Activated CD4-positive, alpha-beta T cell treated with anti-CD3 and anti-CD28 coated beads, Interleukin-2, Interleukin-4, amounts not matched to agents 100 ng/mL and 50 ng/mL, durations not matched to agents 16 hours and 8 hours (primary cell): ENCODE measurements around the gene ARIH2.

Experiments used
- DNase-seq: peaks from one replicate; pipeline ENCODE4 v3.0.0-alpha.2; 2020; ENCODE audit warnings: low spot score

ARIH2 gene

GRCh38 chr3:48974076-48974864 is 55.6 kb downstream of the ARIH2 start:
- no peak for DNase-seq

- DNase-seq, result no peak
These were observed 60.8 kb downstream of the ARIH2 start for GRCh38 chr3:48979451-48979850.

GRCh38 chr3:48980295-48980694 is 61.7 kb downstream of the ARIH2 start:
- DNase-seq, result no peak

GRCh38 chr3:48982016-48982415 is 63.4 kb downstream of the ARIH2 start:
- DNase-seq, result no peak

- no peak for DNase-seq
These were observed 64.0 kb downstream of the ARIH2 start for GRCh38 chr3:48982686-48983085.

GRCh38 chr3:48983096-48983495 is 64.5 kb downstream of the ARIH2 start:
- DNase-seq, result no peak

GRCh38 chr3:48984663-48985062 is 66.0 kb downstream of the ARIH2 start:
- DNase-seq, result no peak

GRCh38 chr3:48985831-48986376 is 67.3 kb downstream of the ARIH2 start:
- DNase-seq, result no peak

- DNase-seq, result no peak
These were observed 70.6 kb downstream of the ARIH2 start for GRCh38 chr3:48989126-48989795.

GRCh38 chr3:48989796-48990635 is 71.4 kb downstream of the ARIH2 start, which contains the start of gene P4HTM:
P4HTM (plus strand) TSS chr3:48990241; CDS start chr3:48990257, 16 bp downstream.
- peak; percentile 83 for DNase-seq

GRCh38 chr3:48990636-48991469 is 72.2 kb downstream of the ARIH2 start:
- DNase-seq, result peak; percentile 37

GRCh38 chr3:48991851-48992545 is 73.4 kb downstream of the ARIH2 start:
- DNase-seq, result no peak

- DNase-seq, result no peak
These were observed 75.2 kb downstream of the ARIH2 start for GRCh38 chr3:48993834-48994233.

GRCh38 chr3:48996640-48997039 is 78.0 kb downstream of the ARIH2 start:
- no peak for DNase-seq

GRCh38 chr3:48997102-48997635 is 78.5 kb downstream of the ARIH2 start:
- no peak for DNase-seq

- no peak for DNase-seq
These were observed 79.3 kb downstream of the ARIH2 start for GRCh38 chr3:48997714-48998637.

- no peak for DNase-seq
These were observed 80.6 kb downstream of the ARIH2 start for GRCh38 chr3:48999085-48999858.

- DNase-seq, result no peak
These were observed 82.5 kb downstream of the ARIH2 start for GRCh38 chr3:49001155-49001554.
